Natural killer cell treated with Interleukin-12 subunit alpha and Interleukin-12 subunit beta and Interleukin-15 and Interleukin-18, amount 100 ng/mL, for 72 hours (primary cell): ENCODE data around the gene PRRC1. TPM values are rescaled to one million over a fixed set of nuclear protein-coding genes. Genes with fewer than 3 reads are reported as not detected.
"Not testable (repeated sequence)": the region's sequence is repeated elsewhere in the genome, so short reads cannot be mapped to it uniquely, and the experiment has no call there.

Experiments
- ATAC-seq, 2 donors: fragments of 150-1000 bp; cut with Tn5 transposase in 1 of 2; sonication (Bioruptor Pico), chemical (Tn5 transposase) in 1 of 2; 2 replicates each; pipeline ENCODE4 v1.10.0; 2021
- DNase-seq: peaks from one replicate; pipeline ENCODE4 v3.0.0; 2022; ENCODE audit warnings: low spot score
- H3K27ac Mint-ChIP-seq, 2 donors: 1 replicate in 1 of 2; 2 replicates in 1 of 2; pipeline ENCODE4 v1.8.0; 2022; ENCODE audit warnings: mixed read lengths in 2 of 2, mild to moderate bottlenecking in 1 of 2, moderate library complexity in 1 of 2
- H3K27me3 Mint-ChIP-seq, 2 donors: 1 replicate in 1 of 2; 2 replicates in 1 of 2; pipeline ENCODE4 v1.8.0; 2022; ENCODE audit warnings: mixed read lengths in 2 of 2
- H3K36me3 Mint-ChIP-seq: one replicate; pipeline ENCODE4 v1.8.0; 2022; ENCODE audit warnings: mixed read lengths
- H3K4me1 Mint-ChIP-seq, 2 donors: 1 replicate in 1 of 2; 2 replicates in 1 of 2; pipeline ENCODE4 v1.8.0; 2022; ENCODE audit warnings: low read depth in 2 of 2, mixed read lengths in 2 of 2, mild to moderate bottlenecking in 1 of 2
- H3K4me3 Mint-ChIP-seq: one replicate; pipeline ENCODE4 v1.8.0; 2022; ENCODE audit warnings: mixed read lengths
- H3K9me3 Mint-ChIP-seq: 2 replicates; pipeline ENCODE4 v1.8.0; 2022; ENCODE audit warnings: mixed read lengths
- total RNA-seq, 2 donors: library from RNA; stranded (reverse); gene quantifications; one replicate each; pipeline ENCODE4 v1.2.3, GENCODE V29; 2022

Gene PRRC1
- total RNA-seq, 2 donors from 2014 or later, result 43.5 to 53.8 TPM

GRCh38 chr5:127517110-127517479 lies 345 bp upstream of the PRRC1 start:
- Mint-ChIP-seq H3K4me3 (peak overlapping the region; percentile 58), H3K27me3 (peaks cover 10 to 17% of the 10 kb centered on the region in 2 donors), H3K4me1 (peaks cover 27 to 31% of the 10 kb centered on the region in 2 donors), H3K9me3 (peaks cover 7% of the 10 kb centered on the region), H3K36me3 (peaks cover 27% of the 10 kb centered on the region), H3K27ac (peak overlapping the region; percentile 56 to 68)
- no peak for DNase-seq
- ATAC-seq, result peak; percentile 43 to 55

- Mint-ChIP-seq H3K36me3 (peaks cover 27% of the 10 kb centered on the region), H3K27ac (peak overlapping the region; percentile 56 to 68), H3K27me3 (peaks cover 6 to 7% of the 10 kb centered on the region in 2 donors), H3K4me1 (peaks cover 27 to 31% of the 10 kb centered on the region in 2 donors), H3K9me3 (peaks cover 7% of the 10 kb centered on the region), H3K4me3 (peak overlapping the region; percentile 58)
- DNase-seq, result no peak
- no peak for ATAC-seq
Measured at GRCh38 chr5:127518319-127518621, 830 bp downstream of the PRRC1 start.

DNA sequence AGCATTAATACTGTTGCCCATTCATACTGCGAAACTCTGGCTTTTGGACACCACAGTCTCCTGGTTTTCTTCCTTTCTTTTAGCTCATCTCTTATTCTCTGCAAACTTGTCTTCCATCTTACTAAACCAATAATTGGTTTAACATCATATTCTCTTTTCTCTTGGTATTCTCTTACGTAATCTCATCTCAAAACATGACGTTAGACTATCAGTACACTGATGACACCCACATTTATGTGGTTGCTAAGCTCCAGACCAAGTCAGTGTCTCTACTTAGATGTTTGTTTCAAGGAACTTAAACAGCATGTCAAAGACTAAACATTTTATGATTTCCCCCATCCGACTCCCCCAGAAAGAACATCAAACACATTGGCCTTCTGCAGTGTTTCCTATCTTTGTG lies 2.1 kb downstream of the PRRC1 start:
- Mint-ChIP-seq H3K4me1 (peaks cover 27 to 31% of the 10 kb centered on the region in 2 donors), H3K27me3 (peaks cover 4 to 7% of the 10 kb centered on the region in 2 donors), H3K9me3 (peaks cover 7% of the 10 kb centered on the region), H3K36me3 (peaks cover 30% of the 10 kb centered on the region), H3K27ac (no peak overlapping the region), H3K4me3 (peak overlapping the region; percentile 58)
- ATAC-seq (no peak), DNase-seq (no peak)

GRCh38 chr5:127521138-127521770 lies 3.8 kb downstream of the PRRC1 start:
- H3K36me3 Mint-ChIP-seq, result peaks cover 39% of the 10 kb centered on the region
- no peaks in the 10 kb centered on the region for H3K27me3 Mint-ChIP-seq
- H3K4me3 Mint-ChIP-seq, result no peak overlapping the region
- H3K4me1 Mint-ChIP-seq, result peaks cover 27 to 31% of the 10 kb centered on the region in 2 donors
- no peak for ATAC-seq
- H3K27ac Mint-ChIP-seq, result no peak overlapping the region
- H3K9me3 Mint-ChIP-seq, result peaks cover 7% of the 10 kb centered on the region
- DNase-seq, result no peak

DNA sequence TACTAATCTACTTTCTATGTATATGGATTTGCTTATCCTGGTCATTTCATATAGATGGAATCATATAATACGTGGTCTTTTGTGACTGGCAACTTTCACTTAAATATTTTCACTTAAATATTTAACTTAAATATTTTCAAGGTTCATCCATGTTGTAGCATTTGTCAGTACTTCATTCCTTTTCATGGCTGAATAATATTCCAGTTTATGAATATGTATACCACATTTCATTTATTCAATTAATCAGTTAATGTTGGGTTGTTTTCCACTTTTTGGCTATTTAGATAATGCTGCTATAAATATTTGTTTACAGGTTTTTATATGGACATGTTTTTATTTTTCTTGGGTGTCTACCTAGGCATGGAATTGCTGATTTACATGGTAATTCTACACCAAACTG lies 7.7 kb downstream of the PRRC1 start:
- H3K27ac Mint-ChIP-seq, result no peak overlapping the region
- peaks cover 13 to 17% of the 10 kb centered on the region in 2 donors for H3K4me1 Mint-ChIP-seq
- H3K36me3 Mint-ChIP-seq, result peaks cover 49% of the 10 kb centered on the region

GRCh38 chr5:127529904-127530682 lies 12.7 kb downstream of the PRRC1 start:
- H3K27ac Mint-ChIP-seq, result no peak overlapping the region
- no peaks in the 10 kb centered on the region for H3K27me3 Mint-ChIP-seq
- H3K9me3 Mint-ChIP-seq, result no peaks in the 10 kb centered on the region
- H3K4me3 Mint-ChIP-seq, result no peak overlapping the region
- ATAC-seq (no peak), DNase-seq (no peak)
- H3K36me3 Mint-ChIP-seq, result peaks cover 47% of the 10 kb centered on the region
- no peaks in the 10 kb centered on the region for H3K4me1 Mint-ChIP-seq

More for the DNA sequence above, 7.7 kb downstream of the PRRC1 start:
- Mint-ChIP-seq H3K4me3 (no peak overlapping the region), H3K27me3 (no peaks in the 10 kb centered on the region), H3K9me3 (peaks cover 7% of the 10 kb centered on the region)
- ATAC-seq (no peak), DNase-seq (no peak)

- Mint-ChIP-seq H3K27ac (no peak overlapping the region), H3K36me3 (peaks cover 44% of the 10 kb centered on the region)
Measured at GRCh38 chr5:127536687-127537086, 19.2 kb downstream of the PRRC1 start.

DNA sequence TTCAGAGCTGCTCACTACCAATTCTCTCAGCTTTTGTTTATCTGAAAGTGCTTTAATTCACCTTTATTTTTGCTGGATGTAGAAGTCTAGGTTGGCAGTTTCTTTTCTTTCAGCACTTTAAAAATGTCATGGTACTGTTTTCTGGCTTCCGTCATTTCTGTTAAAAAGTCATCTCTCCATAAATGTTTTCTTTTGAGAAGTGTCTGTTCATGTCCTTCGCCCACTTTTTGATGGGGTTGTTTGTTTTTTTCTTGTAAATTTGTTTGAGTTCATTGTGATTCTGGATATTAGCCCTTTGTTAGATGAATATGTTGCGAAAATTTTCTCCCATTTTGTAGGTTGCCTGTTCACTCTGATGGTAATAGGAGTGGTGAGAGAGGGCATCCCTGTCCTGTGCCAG lies 23.1 kb downstream of the PRRC1 start:
- H3K4me3 Mint-ChIP-seq, DNase-seq, ATAC-seq, H3K9me3 Mint-ChIP-seq, H3K27ac Mint-ChIP-seq, H3K4me1 Mint-ChIP-seq, H3K27me3 Mint-ChIP-seq: not testable (repeated sequence)
- peaks cover 33% of the 10 kb centered on the region for H3K36me3 Mint-ChIP-seq

More at GRCh38 chr5:127536687-127537086, 19.2 kb downstream of the PRRC1 start:
- Mint-ChIP-seq H3K9me3 (no peaks in the 10 kb centered on the region), H3K27me3 (no peaks in the 10 kb centered on the region), H3K4me3 (no peak overlapping the region), H3K4me1 (peaks cover 0 to 6% of the 10 kb centered on the region in 2 donors)
- ATAC-seq, result no peak
- no peak for DNase-seq

DNA sequence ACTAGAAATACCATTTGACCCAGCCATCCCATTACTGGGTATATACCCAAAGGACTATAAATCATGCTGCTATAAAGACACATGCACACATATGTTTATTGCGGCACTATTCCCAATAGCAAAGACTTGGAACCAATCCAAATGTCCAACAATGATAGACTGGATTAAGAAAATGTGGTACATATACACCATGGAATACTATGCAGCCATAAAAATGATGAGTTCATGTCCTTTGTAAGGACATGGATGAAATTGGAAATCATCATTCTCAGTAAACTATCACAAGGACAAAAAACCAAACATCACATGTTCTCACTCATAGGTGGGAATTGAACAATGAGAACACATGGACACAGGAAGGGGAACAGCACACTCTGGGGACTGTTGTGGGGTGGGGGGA lies 27.8 kb downstream of the PRRC1 start:
- H3K36me3 Mint-ChIP-seq, result peaks cover 37% of the 10 kb centered on the region
- ATAC-seq, DNase-seq, H3K4me3 Mint-ChIP-seq, H3K27ac Mint-ChIP-seq, H3K27me3 Mint-ChIP-seq, H3K9me3 Mint-ChIP-seq: not testable (repeated sequence)
- peaks cover 11 to 12% of the 10 kb centered on the region in 2 donors for H3K4me1 Mint-ChIP-seq

- Mint-ChIP-seq H3K27me3 (no peaks in the 10 kb centered on the region), H3K27ac (no peak overlapping the region)
- no peak for ATAC-seq
Measured at GRCh38 chr5:127549551-127549950, 32.1 kb downstream of the PRRC1 start.

GRCh38 chr5:127550652-127551409 lies 33.4 kb downstream of the PRRC1 start:
- ATAC-seq (no peak), DNase-seq (no peak)
- Mint-ChIP-seq H3K4me3 (no peak overlapping the region), H3K9me3 (no peaks in the 10 kb centered on the region), H3K27ac (no peak overlapping the region), H3K27me3 (no peaks in the 10 kb centered on the region), H3K4me1 (peaks cover 5 to 6% of the 10 kb centered on the region in 2 donors), H3K36me3 (peaks cover 24% of the 10 kb centered on the region)

More at GRCh38 chr5:127549551-127549950, 32.1 kb downstream of the PRRC1 start:
- Mint-ChIP-seq H3K4me3 (no peak overlapping the region), H3K9me3 (no peaks in the 10 kb centered on the region), H3K4me1 (peaks cover 6 to 8% of the 10 kb centered on the region in 2 donors), H3K36me3 (peaks cover 26% of the 10 kb centered on the region)
- no peak for DNase-seq

DNA sequence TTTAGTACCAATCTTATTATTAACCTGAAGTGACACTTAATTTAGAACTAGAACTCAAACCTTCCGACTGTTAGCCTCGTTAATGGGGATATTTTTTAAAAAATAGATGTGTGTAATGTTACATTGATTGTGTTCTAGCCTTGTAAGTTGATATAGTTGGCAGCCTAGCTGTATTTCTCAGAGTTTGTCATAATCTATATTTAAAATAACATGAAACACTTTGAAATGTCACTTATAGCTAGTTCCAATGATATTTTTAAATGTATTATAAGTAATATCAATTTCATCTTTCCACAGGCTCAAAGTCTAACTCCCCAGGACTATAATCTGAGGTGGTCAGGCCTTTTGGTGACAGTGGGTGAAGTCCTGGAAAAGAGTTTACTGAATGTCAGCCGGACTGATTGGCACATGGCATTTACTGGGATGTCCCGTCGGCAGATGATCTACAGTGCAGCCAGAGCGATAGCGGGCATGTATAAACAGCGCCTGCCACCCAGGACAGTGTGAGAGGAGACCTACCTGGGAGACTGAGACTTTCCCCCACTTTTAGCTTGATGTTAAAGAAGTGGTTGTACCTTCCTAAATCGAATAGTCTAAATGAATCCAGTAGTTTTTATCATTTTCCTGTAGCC lies 34.1 kb downstream of the PRRC1 start:
- Mint-ChIP-seq H3K9me3 (no peaks in the 10 kb centered on the region), H3K4me1 (no peaks in the 10 kb centered on the region), H3K27me3 (no peaks in the 10 kb centered on the region), H3K4me3 (no peak overlapping the region), H3K27ac (no peak overlapping the region), H3K36me3 (peaks cover 19% of the 10 kb centered on the region)
- DNase-seq, result no peak
- ATAC-seq, result no peak

DNA sequence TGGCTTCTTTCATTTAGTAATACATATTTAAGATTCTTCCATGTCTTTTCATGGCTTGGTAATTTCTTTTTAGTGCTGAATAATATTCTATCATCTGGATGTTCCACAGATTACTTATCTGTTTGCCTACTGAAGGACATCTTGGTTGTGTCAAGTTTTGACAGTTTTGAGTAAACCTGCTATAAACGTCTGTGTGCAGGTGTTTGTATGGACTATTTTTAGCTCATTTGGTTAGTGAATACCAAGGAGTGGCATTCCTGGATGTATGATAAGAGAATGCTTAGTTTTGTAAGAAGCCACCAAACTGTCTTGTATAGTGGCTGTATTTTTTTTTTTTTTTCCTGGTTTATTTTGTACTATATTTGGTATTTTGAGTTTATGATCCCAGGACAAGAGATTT lies 38.4 kb downstream of the PRRC1 start:
- Mint-ChIP-seq H3K27me3 (no peaks in the 10 kb centered on the region), H3K9me3 (no peaks in the 10 kb centered on the region), H3K4me3 (no peak overlapping the region), H3K36me3 (peaks cover 9% of the 10 kb centered on the region), H3K4me1 (no peaks in the 10 kb centered on the region), H3K27ac (no peak overlapping the region)
- no peak for DNase-seq
- no peak for ATAC-seq
